Stimulated activated CD4-positive, alpha-beta T cell treated with anti-CD3 and anti-CD28 coated beads, Interleukin-1b, Interleukin-23, amount 100 ng/mL, for 24 hours (primary cell): Measurements from ENCODE around the gene AP3D1.
"Not testable (repeated sequence)": the region's sequence is repeated elsewhere in the genome, so short reads cannot be mapped to it uniquely, and the experiment has no call there.

Experiments used
- DNase-seq, 4 experiments: peaks; one replicate each; pipeline ENCODE4 v3.0.0-alpha.2; 2020; ENCODE audit warnings: low read depth in 4 of 4, low spot score in 1 of 4

Gene AP3D1

DNA sequence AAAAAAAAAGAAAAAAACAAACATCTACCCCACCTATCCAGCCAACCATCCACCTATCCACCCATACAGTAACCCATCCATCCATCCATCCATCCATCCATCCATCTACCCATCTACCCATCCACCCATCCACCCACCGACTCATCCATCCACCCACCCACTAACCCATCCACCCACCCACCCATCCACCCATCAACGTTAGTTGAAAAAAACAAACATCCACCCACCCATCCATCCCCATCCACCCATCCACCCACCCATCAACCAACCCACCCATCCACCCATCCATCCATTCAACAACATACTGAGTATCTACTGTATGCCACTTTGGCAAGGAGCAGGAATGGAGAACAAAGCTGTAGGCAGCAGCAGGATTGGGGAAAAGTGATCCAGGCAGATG lies 6.1 kb upstream of the AP3D1 start:
- no peak for DNase-seq

DNA sequence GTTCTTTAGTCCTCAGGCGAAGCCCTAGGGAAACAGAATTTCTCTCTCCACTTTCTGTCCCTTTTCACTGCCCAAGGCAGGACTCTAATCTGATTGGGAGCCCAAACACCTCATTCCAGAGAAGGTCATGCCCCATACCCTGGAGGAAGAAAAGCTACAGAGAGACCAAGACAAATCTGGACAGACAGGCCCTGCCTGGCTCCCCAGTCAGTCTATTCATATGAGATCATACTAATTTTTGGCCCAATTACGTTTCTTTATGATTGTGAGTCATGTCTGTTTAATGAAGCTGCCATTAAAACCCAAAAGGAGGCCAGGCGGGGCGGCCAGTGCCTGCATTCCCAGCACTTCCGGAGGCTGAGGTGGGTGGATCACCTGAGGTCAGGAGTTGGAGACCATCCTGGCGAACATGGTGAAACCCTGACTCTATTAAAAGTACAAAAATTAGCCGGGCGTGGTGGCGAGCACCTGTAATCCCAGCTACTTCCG lies 3.3 kb upstream of the AP3D1 start:
- no peak for DNase-seq

DNA sequence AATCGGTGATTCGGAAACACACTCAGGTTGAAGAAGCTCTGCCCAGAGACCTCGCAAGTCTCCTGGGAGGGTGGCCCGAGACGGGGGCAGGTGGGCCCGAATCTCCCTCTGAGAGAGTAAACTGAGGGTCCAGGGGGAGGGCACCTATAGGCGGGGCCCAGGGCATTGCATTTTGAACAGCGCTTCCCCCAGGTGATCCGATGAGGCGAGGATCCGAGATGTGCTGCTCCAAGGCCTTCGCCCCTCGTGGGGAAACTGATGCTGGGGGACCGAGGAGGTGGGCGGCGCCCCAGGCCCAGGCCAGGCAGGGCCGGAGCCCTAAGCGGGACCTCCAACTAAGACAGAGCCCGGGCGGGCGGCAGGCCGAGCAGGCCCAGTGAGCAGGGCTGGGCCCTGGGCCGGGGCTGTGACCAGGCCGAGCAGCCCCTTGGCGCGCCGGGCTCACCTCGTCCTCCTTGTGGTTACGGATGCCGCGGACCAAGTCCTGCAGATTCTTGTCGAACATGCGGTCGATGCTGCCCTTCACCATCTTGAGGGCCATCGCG lies 500 bp downstream of the AP3D1 start:
- no peak for DNase-seq

- DNase-seq, result no peak
Measured at GRCh38 chr19:2149980-2150793, 1.2 kb downstream of the AP3D1 start.

DNA sequence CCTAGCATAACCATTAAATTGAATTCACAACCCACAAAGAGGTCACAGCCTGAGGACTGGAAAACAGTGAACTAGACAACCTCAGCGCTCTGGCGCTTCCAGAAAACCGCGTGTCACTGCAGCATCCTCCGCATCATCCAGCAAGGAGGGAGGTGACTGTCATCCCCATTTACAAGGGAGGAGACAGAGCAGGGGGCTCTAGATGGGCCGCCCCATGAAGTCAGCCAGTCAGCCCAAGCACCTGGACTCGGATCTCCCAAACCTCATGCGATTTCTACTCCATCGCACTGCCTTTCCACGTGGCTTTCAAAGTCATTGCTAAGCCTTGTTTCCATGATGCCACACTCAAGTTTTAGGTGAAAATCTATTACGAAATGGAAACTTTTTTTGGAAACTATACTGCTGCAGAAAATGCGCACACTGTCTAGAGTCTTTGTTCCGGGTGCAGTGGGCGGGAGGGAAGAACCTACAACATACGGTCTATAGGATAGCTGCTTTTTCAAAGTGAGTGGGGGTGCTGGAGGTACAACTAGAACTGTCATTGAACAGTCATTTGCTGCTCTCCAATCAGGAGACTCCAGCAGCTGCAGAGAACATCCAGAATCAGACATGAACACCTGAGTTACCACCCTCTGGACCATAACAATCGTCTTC lies 2.8 kb downstream of the AP3D1 start:
- DNase-seq, result no peak

GRCh38 chr19:2145831-2146241 lies 5.5 kb downstream of the AP3D1 start:
- DNase-seq, result no peak

DNA sequence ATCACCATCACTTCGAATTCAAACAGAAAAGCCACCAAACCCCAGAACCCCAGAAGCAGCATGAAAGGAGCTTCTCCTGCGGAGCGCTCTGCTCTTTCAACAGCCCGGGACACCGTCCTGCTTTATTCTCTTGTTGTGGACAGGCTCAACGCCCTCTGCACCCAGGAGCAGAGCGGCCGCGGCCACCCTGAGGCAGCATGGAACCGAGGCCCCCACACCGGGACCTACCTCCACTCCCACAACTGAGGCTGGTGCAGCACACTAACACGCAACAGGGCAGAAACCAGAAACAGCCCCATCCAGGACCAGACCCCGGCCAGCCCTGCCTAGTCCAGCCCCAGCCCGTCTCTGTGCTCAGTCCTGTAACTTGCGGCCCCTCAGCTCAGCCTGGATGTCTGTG lies 7.2 kb downstream of the AP3D1 start:
- DNase-seq, result no peak

DNA sequence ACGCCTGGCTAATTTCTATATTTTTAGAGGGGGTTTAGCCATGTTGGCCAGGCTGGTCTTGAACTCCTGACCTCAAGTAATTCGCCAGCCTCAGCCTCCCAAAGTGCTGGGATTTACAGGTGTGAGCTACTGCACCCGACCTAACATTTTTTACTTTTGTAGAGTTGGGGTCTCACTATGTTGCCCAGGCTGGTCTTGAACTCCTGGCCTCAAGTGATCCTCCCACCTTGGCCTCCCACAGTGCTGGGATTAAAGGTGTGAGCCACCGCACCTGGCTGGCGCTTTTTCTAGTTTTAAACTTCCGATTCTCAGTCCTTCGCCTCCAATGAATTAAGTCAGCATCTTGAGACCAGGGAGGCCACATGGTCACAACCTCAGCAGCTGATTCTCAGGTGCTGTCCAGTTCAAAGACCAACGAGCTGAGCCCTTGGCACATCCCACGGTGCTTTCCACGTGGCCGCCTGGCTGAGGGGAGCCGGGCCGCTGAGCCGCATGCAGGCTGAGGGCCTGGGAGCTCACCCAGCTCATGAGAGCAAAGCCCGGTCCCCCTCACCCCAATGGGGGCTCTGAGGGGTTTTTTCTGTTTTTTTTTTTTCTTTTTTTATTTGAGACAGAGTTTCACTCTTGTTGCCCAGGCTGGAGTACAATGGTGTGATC lies 9.1 kb downstream of the AP3D1 start:
- DNase-seq, result no peak

- no peak for DNase-seq
Measured at GRCh38 chr19:2140138-2140569, 11.2 kb downstream of the AP3D1 start.

DNA sequence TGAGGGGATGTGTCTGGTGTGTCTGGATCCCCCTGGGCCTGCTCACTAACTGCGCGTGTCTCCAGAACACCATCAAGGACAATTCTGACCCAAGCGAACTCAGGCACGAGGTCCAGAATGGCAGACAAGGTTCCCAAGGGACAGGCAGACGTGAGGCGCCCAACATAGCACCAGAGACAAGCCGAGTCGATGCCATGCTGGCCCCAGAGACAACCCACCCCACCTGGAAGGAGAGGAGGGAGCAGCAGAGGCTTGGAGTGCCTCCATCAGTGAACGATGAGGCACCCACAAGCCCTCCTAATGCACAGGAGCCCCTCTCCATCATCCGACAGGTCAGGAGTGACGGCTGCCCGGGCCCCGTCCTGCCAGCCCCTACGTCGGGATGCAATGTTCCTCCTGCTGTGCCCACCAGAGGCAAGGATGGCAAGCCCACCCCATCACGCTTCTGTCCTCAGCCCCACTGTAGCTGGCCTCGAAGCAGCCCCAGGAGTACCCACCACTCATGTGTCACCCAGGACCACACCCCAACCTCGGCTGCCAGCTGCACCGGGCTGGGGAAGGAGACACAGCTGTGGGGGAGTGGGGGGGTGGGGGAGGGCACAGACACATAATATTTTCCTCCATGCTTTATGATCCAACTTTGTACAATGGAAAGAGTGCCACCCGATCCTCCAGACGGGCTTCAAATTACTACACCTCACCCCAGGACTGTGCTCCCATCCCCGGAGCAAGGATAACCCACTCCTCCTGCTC lies 11.8 kb downstream of the AP3D1 start:
- DNase-seq, result no peak

DNA sequence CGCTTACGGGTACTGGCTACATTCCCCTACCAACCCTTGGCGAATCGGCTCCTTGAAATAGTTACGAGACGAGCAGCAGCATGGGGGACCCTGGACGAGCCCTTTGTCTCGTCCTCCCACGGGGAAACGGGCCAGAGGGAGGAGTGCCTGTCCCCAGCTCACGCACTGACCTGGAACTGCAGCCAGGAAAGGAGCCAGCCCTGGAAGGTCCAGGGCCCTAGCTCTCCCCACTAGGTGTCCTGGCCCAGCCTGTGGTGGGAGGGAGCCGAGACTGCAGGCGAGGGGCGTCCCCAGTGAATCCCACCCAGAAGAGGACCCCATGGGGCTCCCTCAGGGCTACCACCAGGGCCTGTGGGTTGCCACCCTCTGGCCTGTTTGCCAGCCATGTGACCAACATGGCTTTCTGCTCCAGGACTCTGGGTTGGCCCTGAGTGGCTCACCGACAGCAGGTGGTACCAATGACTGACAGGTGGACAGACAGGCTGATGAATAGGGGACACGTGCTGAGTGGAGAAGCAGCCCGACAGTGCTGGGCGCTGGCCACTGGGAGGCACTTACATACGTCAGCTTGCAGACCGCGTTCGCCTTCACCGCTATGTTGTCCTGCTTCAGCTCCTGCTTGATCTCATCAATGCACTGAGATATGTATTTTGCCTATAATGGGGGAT lies 13.2 kb downstream of the AP3D1 start:
- no peak for DNase-seq

- no peak for DNase-seq
Measured at GRCh38 chr19:2136796-2137195, 14.6 kb downstream of the AP3D1 start.

DNA sequence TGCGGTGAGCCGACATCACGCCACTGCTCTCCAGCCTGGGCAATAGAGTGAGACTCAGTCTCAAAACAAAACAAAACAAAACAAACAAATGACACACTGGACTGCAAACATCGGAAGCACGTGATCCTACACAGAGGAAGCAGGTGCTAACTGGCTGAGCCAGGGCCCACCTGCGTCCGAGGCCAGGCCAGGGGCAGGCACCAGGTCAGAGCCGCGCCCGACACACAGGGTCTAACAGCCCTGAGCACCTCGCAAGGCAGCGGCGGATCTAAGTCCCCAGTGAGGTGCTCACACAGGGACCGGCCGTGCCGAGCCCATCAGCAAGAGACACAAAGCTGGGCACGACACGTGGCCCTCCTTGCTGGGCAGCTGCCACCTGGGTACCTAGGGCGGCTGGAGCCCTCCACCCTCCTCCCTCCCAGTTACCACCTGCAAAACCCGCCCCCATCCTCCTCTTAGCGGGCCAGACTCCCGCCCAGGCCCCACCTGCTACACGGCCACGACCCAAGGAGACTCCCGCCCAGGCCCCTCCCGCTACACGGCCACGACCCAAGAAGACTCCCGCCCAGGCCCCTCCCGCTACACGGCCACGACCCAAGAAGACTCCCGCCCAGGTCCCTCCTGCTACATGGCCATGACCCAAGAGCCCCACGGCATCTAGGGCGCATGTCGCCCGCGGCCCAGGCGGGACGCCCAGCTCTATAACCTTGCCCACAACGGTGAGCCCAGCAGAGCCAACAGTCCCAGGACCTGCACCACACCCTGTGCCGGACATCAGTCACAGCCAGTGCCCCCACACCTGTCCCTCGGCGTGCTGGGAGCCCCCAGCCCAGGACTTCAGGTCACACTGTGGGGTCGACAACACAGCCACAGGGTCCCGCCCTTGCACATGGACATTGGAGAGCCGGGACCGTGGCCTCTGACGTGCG lies 15.6 kb downstream of the AP3D1 start:
- DNase-seq, result no peak

GRCh38 chr19:2132731-2133490 lies 18.5 kb downstream of the AP3D1 start:
- no peak for DNase-seq

GRCh38 chr19:2132191-2132590 lies 19.2 kb downstream of the AP3D1 start:
- no peak for DNase-seq

DNA sequence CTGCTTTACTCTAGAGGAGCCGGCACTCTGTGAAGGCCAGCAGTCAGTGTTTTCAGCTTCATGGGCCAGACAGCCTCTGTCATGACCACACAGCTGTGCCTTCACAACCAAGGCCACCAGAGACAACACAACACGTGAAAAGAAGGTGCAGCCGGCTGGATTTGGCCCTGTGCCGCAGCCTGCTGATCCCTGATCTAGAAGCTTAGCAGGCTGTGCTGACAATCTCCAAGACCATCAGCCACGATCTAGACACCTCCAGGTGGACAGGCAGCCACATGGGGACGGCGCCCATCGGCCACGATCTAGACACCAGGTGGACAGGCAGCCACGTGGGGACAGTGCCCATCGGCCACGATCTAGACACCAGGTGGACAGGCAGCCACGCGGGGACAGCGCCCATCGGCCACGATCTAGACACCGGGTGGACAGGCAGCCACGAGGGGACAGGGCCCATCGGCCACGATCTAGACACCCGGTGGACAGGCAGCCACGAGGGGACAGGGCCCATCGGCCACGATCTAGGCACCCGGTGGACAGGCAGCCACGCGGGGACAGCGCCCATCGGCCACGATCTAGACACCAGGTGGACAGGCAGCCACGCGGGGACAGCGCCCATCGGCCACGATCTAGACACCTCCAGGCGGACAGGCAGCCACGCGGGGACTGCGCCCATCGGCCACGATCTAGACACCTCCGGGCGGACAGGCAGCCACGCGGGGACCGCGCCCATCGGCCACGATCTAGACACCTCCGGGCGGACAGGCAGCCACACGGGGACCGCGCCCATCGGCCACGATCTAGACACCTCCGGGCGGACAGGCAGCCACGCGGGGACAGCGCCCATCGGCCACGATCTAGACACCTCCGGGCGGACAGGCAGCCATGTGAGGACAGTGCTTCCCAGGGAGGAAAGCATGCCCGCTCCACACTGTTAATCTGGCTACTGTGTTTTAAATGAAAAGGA lies 20.1 kb downstream of the AP3D1 start:
- not testable (repeated sequence) for DNase-seq
